Measurements from ENCODE around the gene OR8J3. TPM values are rescaled to one million over a fixed set of nuclear protein-coding genes. Genes with fewer than 3 reads are reported as not detected.
"Not testable (repeated sequence)": the region's sequence is repeated elsewhere in the genome, so short reads cannot be mapped to it uniquely, and the experiment has no call there.

OR8J3 gene
- polyA plus RNA-seq, 1 donor (not counting 4 experiments of a cell fraction or from before 2014, with no cell fraction given): not detected

- TF ChIP-seq, protein P1, sequence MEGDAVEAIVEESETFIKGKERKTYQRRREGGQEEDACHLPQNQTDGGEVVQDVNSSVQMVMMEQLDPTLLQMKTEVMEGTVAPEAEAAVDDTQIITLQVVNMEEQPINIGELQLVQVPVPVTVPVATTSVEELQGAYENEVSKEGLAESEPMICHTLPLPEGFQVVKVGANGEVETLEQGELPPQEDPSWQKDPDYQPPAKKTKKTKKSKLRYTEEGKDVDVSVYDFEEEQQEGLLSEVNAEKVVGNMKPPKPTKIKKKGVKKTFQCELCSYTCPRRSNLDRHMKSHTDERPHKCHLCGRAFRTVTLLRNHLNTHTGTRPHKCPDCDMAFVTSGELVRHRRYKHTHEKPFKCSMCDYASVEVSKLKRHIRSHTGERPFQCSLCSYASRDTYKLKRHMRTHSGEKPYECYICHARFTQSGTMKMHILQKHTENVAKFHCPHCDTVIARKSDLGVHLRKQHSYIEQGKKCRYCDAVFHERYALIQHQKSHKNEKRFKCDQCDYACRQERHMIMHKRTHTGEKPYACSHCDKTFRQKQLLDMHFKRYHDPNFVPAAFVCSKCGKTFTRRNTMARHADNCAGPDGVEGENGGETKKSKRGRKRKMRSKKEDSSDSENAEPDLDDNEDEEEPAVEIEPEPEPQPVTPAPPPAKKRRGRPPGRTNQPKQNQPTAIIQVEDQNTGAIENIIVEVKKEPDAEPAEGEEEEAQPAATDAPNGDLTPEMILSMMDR (optimal IDR thresholded peaks at IDR 0.05 in 1 of 3, IDR thresholded peaks at IDR 0.05 in 1 of 3, conservative IDR thresholded peaks at IDR 0.05 in 1 of 3; ENCODE audit: extremely low read depth in 1 of 3, insufficient read depth in 2 of 3, low read length in 3 of 3): no peak
- no peak for TF ChIP-seq EZH2 (IDR thresholded peaks at IDR 0.05; ENCODE audit: low read length)
- FAIRE-seq (no peak), DNase-seq (ENCODE audit: low read depth, low spot score) (no peak)
- H3K27me3 ChIP-seq (ENCODE audit: control insufficient read depth, extremely low read depth, insufficient read depth, low read length): no peaks in the 10 kb centered on the region
- no peaks in the 10 kb centered on the region for H3K4me1 ChIP-seq (ENCODE audit: control insufficient read depth, extremely low read depth, insufficient read depth, low read length)
- no peaks in the 10 kb centered on the region for H3K79me2 ChIP-seq (ENCODE audit: control insufficient read depth, insufficient read depth, low read length)
- H3K9me1 ChIP-seq (ENCODE audit: control insufficient read depth, extremely low read depth, insufficient read depth, low read length): no peaks in the 10 kb centered on the region
- no peaks in the 10 kb centered on the region for H3K36me3 ChIP-seq (ENCODE audit: control insufficient read depth in 2 of 2, extremely low read depth in 1 of 2, insufficient read depth in 2 of 2, low read length in 2 of 2)
- peaks cover 4% of the 10 kb centered on the region for H3K9me3 ChIP-seq (ENCODE audit: control insufficient read depth, low read depth, low read length)
- no peak overlapping the region for H2AFZ ChIP-seq (ENCODE audit: control insufficient read depth, low read length)
- H3K27ac ChIP-seq (ENCODE audit: control insufficient read depth, insufficient read depth, low read length): no peak overlapping the region
- no peak overlapping the region for H3K4me2 ChIP-seq (ENCODE audit: control insufficient read depth, extremely low read depth, insufficient read depth, low read depth, low read length)
- dilution Hi-C loops (cut with MboI; ENCODE audit: extremely low pct_ligation_motif_present, low sequenced_read_pairs): no loop called here
- H3K4me3 ChIP-seq (ENCODE audit: control insufficient read depth in 2 of 3, extremely low read depth in 1 of 3, insufficient read depth in 2 of 3, low read depth in 1 of 3, low read length in 3 of 3): no peak overlapping the region
- no peaks in the 10 kb centered on the region for H4K20me1 ChIP-seq (ENCODE audit: control insufficient read depth, extremely low read depth, insufficient read depth, low read length)
- H3K9ac ChIP-seq (ENCODE audit: control insufficient read depth, extremely low read depth, insufficient read depth, low read length): no peak overlapping the region
Measured at GRCh38 chr11:56151376-56151775, 11.4 kb upstream of the OR8J3 start.

DNA sequence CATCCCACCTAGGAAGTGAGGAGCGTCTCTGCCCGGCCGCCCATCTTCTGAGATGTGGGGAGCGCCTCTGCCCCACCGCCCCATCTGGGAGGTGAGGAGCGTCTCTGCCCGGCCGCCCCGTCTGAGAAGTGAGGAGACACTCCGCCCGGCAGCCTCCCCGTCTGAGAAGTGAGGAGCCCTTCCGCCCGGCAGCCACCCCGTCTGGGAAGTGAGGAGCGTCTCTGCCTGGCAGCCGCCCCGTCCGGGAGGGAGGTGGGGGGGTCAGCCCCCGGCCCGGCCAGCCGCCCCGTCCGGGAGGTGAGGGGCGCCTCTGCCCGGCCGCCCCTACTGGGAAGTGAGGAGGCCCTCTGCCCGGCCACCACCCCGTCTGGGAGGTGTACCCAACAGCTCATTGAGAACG lies 3.7 kb upstream of the OR8J3 start:
- H2AFZ ChIP-seq (ENCODE audit: control insufficient read depth, low read length); DNase-seq (ENCODE audit: low read depth, low spot score); dilution Hi-C loops (cut with MboI; ENCODE audit: extremely low pct_ligation_motif_present, low sequenced_read_pairs); H3K9me1 ChIP-seq (ENCODE audit: control insufficient read depth, extremely low read depth, insufficient read depth, low read length); H4K20me1 ChIP-seq (ENCODE audit: control insufficient read depth, extremely low read depth, insufficient read depth, low read length); H3K4me3 ChIP-seq (ENCODE audit: control insufficient read depth in 2 of 3, extremely low read depth in 1 of 3, insufficient read depth in 2 of 3, low read depth in 1 of 3, low read length in 3 of 3); H3K79me2 ChIP-seq (ENCODE audit: control insufficient read depth, insufficient read depth, low read length); H3K9ac ChIP-seq (ENCODE audit: control insufficient read depth, extremely low read depth, insufficient read depth, low read length); H3K4me2 ChIP-seq (ENCODE audit: control insufficient read depth, extremely low read depth, insufficient read depth, low read depth, low read length); H3K27ac ChIP-seq (ENCODE audit: control insufficient read depth, insufficient read depth, low read length); H3K4me1 ChIP-seq (ENCODE audit: control insufficient read depth, extremely low read depth, insufficient read depth, low read length); H3K36me3 ChIP-seq (ENCODE audit: control insufficient read depth in 2 of 2, extremely low read depth in 1 of 2, insufficient read depth in 2 of 2, low read length in 2 of 2); FAIRE-seq; H3K9me3 ChIP-seq (ENCODE audit: control insufficient read depth, low read depth, low read length); H3K27me3 ChIP-seq (ENCODE audit: control insufficient read depth, extremely low read depth, insufficient read depth, low read length): not testable (repeated sequence)

- FAIRE-seq (no peak), DNase-seq (ENCODE audit: low read depth, low spot score) (no peak)
- Histone ChIP-seq H3K27ac (ENCODE audit: control insufficient read depth, insufficient read depth, low read length) (no peak within 1 kb of the TSS), H2AFZ (ENCODE audit: control insufficient read depth, low read length) (no peak within 1 kb of the TSS), H4K20me1 (ENCODE audit: control insufficient read depth, extremely low read depth, insufficient read depth, low read length) (no peaks in the 10 kb centered on the region), H3K4me1 (ENCODE audit: control insufficient read depth, extremely low read depth, insufficient read depth, low read length) (no peaks in the 10 kb centered on the region), H3K9me3 (ENCODE audit: control insufficient read depth, low read depth, low read length) (no peaks in the 10 kb centered on the region), H3K4me3 (ENCODE audit: control insufficient read depth in 2 of 3, extremely low read depth in 1 of 3, insufficient read depth in 2 of 3, low read depth in 1 of 3, low read length in 3 of 3) (no peak within 1 kb of the TSS), H3K36me3 (ENCODE audit: control insufficient read depth in 2 of 2, extremely low read depth in 1 of 2, insufficient read depth in 2 of 2, low read length in 2 of 2) (no peaks in the 10 kb centered on the region), H3K9me1 (ENCODE audit: control insufficient read depth, extremely low read depth, insufficient read depth, low read length) (no peaks in the 10 kb centered on the region), H3K27me3 (ENCODE audit: control insufficient read depth, extremely low read depth, insufficient read depth, low read length) (no peaks in the 10 kb centered on the region), H3K9ac (ENCODE audit: control insufficient read depth, extremely low read depth, insufficient read depth, low read length) (no peak within 1 kb of the TSS), H3K4me2 (ENCODE audit: control insufficient read depth, extremely low read depth, insufficient read depth, low read depth, low read length) (no peak within 1 kb of the TSS), H3K79me2 (ENCODE audit: control insufficient read depth, insufficient read depth, low read length) (no peaks in the 10 kb centered on the region)
- dilution Hi-C loops (cut with MboI; ENCODE audit: extremely low pct_ligation_motif_present, low sequenced_read_pairs): no loop called here
- TF ChIP-seq, protein P1 (optimal IDR thresholded peaks at IDR 0.05 in 1 of 3, IDR thresholded peaks at IDR 0.05 in 1 of 3, conservative IDR thresholded peaks at IDR 0.05 in 1 of 3; ENCODE audit: extremely low read depth in 1 of 3, insufficient read depth in 2 of 3, low read length in 3 of 3): no peak
- no peak for TF ChIP-seq EZH2 (IDR thresholded peaks at IDR 0.05; ENCODE audit: low read length)
Measured at GRCh38 chr11:56122073-56122472, 17.9 kb downstream of the OR8J3 start, which contains the start of gene OR8H3. Gene OR8H3 (plus strand): TSS chr11:56122373. CDS start chr11:56122373, 0 bp downstream.
